Parathyroid adenoma (tissue), 2 donors: ENCODE measurements around the gene GNPAT.

Experiments
- H2AFZ ChIP-seq: fragments of 300-600 bp; sonication (generic); one replicate; pipeline ENCODE4 v1.7.0; 2017; ENCODE audit warnings: antibody characterized with exemption, mild to moderate bottlenecking
- H3K27ac ChIP-seq: fragments of 300-600 bp; sonication (generic); one replicate; pipeline ENCODE4 v1.7.0; 2017
- H3K27me3 ChIP-seq: fragments of 300-600 bp; sonication (generic); one replicate; pipeline ENCODE4 v1.7.0; 2017; ENCODE audit warnings: low read length; ENCODE audit not compliant: control insufficient read depth, insufficient read depth
- H3K36me3 ChIP-seq: fragments of 300-600 bp; sonication (generic); one replicate; pipeline ENCODE4 v1.7.0; 2017; ENCODE audit warnings: low read length; ENCODE audit not compliant: control insufficient read depth, insufficient read depth
- H3K4me1 ChIP-seq: fragments of 300-600 bp; sonication (generic); one replicate; pipeline ENCODE4 v1.7.0; 2017; ENCODE audit warnings: control low read depth
- H3K4me2 ChIP-seq: fragments of 300-600 bp; sonication (generic); one replicate; pipeline ENCODE4 v1.7.0; 2017; ENCODE audit warnings: low read length
- H3K4me3 ChIP-seq: fragments of 300-600 bp; sonication (generic); one replicate; pipeline ENCODE4 v1.7.0; 2017; ENCODE audit warnings: low read depth, low read length
- H3K79me2 ChIP-seq: fragments of 300-600 bp; sonication (generic); one replicate; pipeline ENCODE4 v1.7.0; 2017; ENCODE audit warnings: control low read depth
- H3K9ac ChIP-seq: fragments of 300-600 bp; sonication (generic); one replicate; pipeline ENCODE4 v1.7.0; 2017; ENCODE audit warnings: mild to moderate bottlenecking
- H3K9me3 ChIP-seq: fragments of 300-600 bp; sonication (generic); one replicate; pipeline ENCODE4 v1.7.0; 2017; ENCODE audit warnings: low read length; ENCODE audit not compliant: control insufficient read depth
- TF ChIP-seq, protein P1 (sequence below): fragments of 300-600 bp; sonication (generic); IDR thresholded peaks from one replicate; pipeline ENCODE4 v1.7.0; 2017; ENCODE audit warnings: antibody characterized with exemption, mild to moderate bottlenecking
- donor health status: primary hyperparathyroidism.

The GNPAT gene

DNA sequence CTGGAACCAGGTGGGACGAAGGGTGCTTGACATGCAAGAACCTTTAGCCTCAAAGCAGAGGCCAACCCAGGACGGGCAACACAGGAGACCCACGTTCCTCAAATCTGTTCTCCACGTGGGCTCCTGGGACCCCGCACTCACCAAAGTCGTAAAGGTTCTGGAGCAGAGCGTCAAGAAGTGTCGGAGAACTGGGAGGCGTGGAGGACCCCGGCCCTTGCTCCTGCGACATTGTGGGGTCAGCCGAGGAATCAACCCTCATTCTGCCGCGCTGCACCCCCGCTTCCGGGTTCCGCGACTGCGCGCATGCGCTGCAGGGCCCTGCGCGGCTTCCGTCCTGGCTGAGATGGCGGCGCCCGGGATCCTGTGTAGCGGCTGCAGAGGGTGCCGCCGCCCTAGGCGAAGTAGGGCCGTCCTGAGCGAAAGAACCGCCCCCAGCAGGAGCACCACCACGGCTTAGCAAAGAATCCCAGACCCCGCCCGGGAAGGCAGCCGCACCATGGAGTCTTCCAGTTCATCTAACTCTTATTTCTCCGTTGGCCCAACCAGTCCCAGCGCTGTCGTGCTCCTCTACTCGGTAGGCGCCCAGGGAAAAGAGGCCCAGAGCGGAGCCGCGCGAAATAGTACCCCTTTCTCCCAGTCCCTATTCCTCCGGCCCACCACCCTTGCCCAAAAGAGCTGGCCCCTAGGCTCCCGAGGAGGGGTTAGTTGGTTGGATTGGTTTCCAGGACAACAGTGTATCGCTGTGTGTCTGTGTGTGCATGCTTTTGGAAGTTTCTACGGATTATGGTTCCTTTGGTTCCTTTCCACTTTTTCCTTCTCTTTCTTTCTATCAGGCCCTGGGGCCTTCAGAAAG lies at the start of gene GNPAT:
GNPAT (plus strand) TSS at position 330 of the 853 bp plus-strand sequence; CDS start at position 497, 167 bp downstream.
- Histone ChIP-seq H3K9me3 (no peaks in the 10 kb centered on the region), H3K36me3 (no peaks in the 10 kb centered on the region), H2AFZ (peak within 1 kb of the TSS; percentile 62), H3K4me3 (peak within 1 kb of the TSS; percentile 76), H3K4me1 (peaks cover 4% of the 10 kb centered on the region), H3K4me2 (peak within 1 kb of the TSS; percentile 66), H3K27ac (peak within 1 kb of the TSS; percentile 43), H3K79me2 (peaks cover 13% of the 10 kb centered on the region), H3K9ac (no peak within 1 kb of the TSS), H3K27me3 (no peaks in the 10 kb centered on the region)
- TF ChIP-seq, protein P1, sequence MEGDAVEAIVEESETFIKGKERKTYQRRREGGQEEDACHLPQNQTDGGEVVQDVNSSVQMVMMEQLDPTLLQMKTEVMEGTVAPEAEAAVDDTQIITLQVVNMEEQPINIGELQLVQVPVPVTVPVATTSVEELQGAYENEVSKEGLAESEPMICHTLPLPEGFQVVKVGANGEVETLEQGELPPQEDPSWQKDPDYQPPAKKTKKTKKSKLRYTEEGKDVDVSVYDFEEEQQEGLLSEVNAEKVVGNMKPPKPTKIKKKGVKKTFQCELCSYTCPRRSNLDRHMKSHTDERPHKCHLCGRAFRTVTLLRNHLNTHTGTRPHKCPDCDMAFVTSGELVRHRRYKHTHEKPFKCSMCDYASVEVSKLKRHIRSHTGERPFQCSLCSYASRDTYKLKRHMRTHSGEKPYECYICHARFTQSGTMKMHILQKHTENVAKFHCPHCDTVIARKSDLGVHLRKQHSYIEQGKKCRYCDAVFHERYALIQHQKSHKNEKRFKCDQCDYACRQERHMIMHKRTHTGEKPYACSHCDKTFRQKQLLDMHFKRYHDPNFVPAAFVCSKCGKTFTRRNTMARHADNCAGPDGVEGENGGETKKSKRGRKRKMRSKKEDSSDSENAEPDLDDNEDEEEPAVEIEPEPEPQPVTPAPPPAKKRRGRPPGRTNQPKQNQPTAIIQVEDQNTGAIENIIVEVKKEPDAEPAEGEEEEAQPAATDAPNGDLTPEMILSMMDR: no peak

- no peaks in the 10 kb centered on the region for H3K27me3 ChIP-seq
- H3K4me3 ChIP-seq: no peak overlapping the region
- no peak overlapping the region for H3K4me2 ChIP-seq
Measured at GRCh38 chr1:231192620-231193163, 48.3 kb upstream of the GNPAT start.

DNA sequence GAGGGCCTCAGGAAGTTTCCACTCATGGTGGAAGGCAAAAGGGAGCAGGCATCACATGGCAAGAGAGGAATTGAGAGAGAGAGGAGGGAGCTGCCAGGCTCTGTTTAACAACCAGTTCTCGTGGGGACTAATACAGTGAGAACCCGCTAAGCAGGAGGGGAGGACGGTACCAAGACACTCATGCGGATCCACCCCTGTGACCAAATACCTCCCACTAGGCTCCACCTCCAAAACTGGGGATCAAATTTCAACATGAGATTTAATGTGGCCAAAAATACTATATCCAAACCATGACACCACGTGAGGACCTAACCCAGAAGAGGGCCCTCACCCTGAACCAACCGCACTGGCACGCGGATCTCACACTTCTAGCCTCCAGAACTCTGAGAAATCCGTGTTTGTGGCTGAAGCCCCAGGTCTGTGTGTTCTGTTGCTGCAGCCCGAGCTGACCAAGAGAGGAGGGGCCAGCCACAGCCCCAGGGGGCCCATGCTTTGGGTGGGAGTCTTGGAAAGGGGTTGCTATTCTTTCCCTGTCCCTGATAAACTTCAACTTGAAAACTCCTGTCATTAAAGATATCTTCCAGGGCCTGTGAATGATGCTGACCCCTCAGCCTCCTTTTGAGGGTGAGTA lies 47.2 kb upstream of the GNPAT start:
- TF ChIP-seq, protein P1: no peak

More at GRCh38 chr1:231192620-231193163, 48.3 kb upstream of the GNPAT start:
- H3K36me3 ChIP-seq: no peaks in the 10 kb centered on the region
- no peak overlapping the region for H3K9ac ChIP-seq
- TF ChIP-seq, protein P1: no peak
- H2AFZ ChIP-seq: no peak overlapping the region
- no peak overlapping the region for H3K27ac ChIP-seq
- no peaks in the 10 kb centered on the region for H3K79me2 ChIP-seq
- H3K4me1 ChIP-seq: no peaks in the 10 kb centered on the region
- no peaks in the 10 kb centered on the region for H3K9me3 ChIP-seq

DNA sequence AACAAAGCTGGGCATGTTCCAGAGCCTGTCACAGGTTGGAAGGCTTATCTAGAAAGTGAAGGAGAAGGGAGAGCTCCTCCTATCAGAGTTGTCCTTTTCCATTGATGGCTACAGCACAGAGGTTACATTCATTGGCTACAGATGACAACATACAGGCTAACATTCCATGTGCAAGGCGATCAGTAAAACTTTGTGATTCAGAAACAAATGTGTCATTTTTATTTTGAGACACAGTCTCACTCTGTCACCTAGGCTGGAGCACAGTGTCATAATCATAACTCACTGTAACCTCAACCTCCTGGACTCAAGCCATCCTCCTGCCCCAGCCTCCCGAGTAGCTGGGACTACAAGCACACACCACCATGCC lies 46.6 kb upstream of the GNPAT start:
- TF ChIP-seq, protein P1: no peak
- Histone ChIP-seq H3K79me2 (no peaks in the 10 kb centered on the region), H3K4me1 (no peaks in the 10 kb centered on the region), H3K36me3 (no peaks in the 10 kb centered on the region), H2AFZ (no peak overlapping the region), H3K9ac (no peak overlapping the region), H3K9me3 (no peaks in the 10 kb centered on the region), H3K4me2 (no peak overlapping the region), H3K4me3 (no peak overlapping the region), H3K27me3 (no peaks in the 10 kb centered on the region), H3K27ac (no peak overlapping the region)

More for the DNA sequence above, 47.2 kb upstream of the GNPAT start:
- no peak overlapping the region for H3K4me3 ChIP-seq
- no peak overlapping the region for H3K9ac ChIP-seq
- no peaks in the 10 kb centered on the region for H3K36me3 ChIP-seq
- no peaks in the 10 kb centered on the region for H3K79me2 ChIP-seq
- no peak overlapping the region for H3K4me2 ChIP-seq
- no peak overlapping the region for H3K27ac ChIP-seq
- no peak overlapping the region for H2AFZ ChIP-seq
- no peaks in the 10 kb centered on the region for H3K4me1 ChIP-seq
- H3K27me3 ChIP-seq: no peaks in the 10 kb centered on the region
- no peaks in the 10 kb centered on the region for H3K9me3 ChIP-seq
